K562 treated with DMSO at 1 percent for 4 hours (cell line): ENCODE measurements around the gene TTC38. TPM values are rescaled to one million over a fixed set of nuclear protein-coding genes. Genes with fewer than 3 reads are reported as not detected.

Experiments
- total RNA-seq: library from RNA; unstranded; fragments of 300-600 nt; gene quantifications from 2 replicates; pipeline ENCODE4 v1.2.3, GENCODE V29; 2022; ENCODE audit not compliant: insufficient read depth

The TTC38 gene
- 15.2 and 23.9 TPM in 2 replicates for total RNA-seq

GRCh38 chr22:46267431-46268279 is at the start of gene TTC38:
Gene TTC38, plus strand, starts transcription at chr22:46268008. Its CDS starts 32 bp downstream, at chr22:46268040.

GRCh38 chr22:46250035-46250782 is 17.6 kb upstream of the TTC38 start, which contains the start of gene CDPF1:
Gene CDPF1, minus strand, starts transcription at chr22:46250293. Its CDS starts 2,009 bp downstream, at chr22:46248284.

GRCh38 chr22:46263216-46263590 is 4.6 kb upstream of the TTC38 start, which contains the start of gene PKDREJ:
Gene PKDREJ, minus strand, starts transcription at chr22:46263343. Its CDS starts 21 bp downstream, at chr22:46263322.

GRCh38 chr22:46296257-46297150 is 28.7 kb downstream of the TTC38 start, which contains the start of gene GTSE1:
Gene GTSE1, plus strand, starts transcription at chr22:46296870. Its CDS starts 531 bp downstream, at chr22:46297401.

DNA sequence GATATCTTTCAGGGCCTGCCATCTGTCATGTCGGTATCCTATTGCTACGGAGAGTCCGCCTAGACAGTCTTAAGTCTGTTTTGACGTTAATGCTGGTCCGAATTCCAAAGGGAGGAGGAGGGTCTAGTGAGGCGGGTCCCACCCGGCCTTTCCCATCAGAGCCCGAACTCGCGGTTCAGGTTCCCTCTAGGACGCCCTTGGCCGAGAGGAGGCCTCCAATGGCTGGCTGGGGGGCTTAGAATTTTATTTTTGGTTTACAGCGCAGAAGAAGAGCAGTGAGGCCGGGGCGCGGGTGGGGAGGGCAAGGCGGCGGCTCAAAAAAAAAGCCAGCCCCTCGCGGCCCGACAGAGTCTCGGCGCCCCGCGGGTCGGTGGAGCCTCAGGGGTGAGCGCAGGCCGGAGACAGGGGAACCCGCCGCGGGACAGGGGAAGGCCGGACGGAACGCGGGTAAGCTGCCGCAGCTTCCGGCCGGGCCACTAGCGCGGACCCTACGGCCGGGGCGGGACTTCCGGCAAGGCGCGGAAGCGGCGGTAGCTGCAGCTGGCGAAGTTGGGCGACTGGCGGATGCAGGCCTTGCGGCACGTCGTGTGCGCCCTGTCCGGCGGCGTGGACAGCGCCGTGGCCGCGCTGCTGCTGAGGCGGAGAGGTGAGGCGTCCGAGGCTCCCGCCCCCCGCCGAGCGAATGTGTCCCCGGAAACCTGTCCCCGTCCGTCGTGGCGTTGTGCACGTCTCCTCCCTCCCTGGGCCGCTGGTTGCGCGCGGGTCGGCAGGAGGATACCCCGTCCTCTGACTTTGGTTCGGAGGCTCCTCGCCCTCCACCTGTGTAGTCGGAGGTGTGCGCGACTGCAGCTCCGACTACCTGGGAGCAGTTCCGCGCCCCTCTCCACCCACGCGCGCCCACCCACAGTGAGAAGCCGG is 67.7 kb downstream of the TTC38 start, which contains the start of gene TRMU:
TSS of gene TRMU (plus strand) at position 514 of the 918 bp plus-strand sequence. CDS start at position 565, 51 bp downstream.

Other genes with a start within 250 kb of the TTC38 start
- gene PPARA, start 117.5 kb upstream of the TTC38 start, total RNA-seq: 2.1 and 3.6 TPM in 2 replicates
- 5.5 and 10.0 TPM in 2 replicates for gene CDPF1, start 17.7 kb upstream of the TTC38 start, total RNA-seq
- gene PKDREJ, start 4.7 kb upstream of the TTC38 start, total RNA-seq: 0.57 and 0.85 TPM in 2 replicates
- gene GTSE1, start 28.9 kb downstream of the TTC38 start, total RNA-seq: 19.5 and 30.3 TPM in 2 replicates
- 26.7 and 36.8 TPM in 2 replicates for gene TRMU, start 67.7 kb downstream of the TTC38 start, total RNA-seq